Vagina (tissue), 2 donors: ENCODE measurements around the gene NUP107.

Experiments used
- CTCF ChIP-seq, 3 experiments: fragments of 450-650 bp in 2 of 3; fragments of 200-600 bp in 1 of 3; sonication (generic) in 1 of 3; IDR thresholded peaks; one replicate each; pipeline ENCODE4 v1.5.1; 2017 to 2019; ENCODE audit warnings: antibody characterized with exemption in 3 of 3, mild to moderate bottlenecking in 2 of 3, moderate library complexity in 2 of 3
- POLR2A ChIP-seq, 2 donors: fragments of 450-650 bp; IDR thresholded peaks; one replicate each; pipeline ENCODE4 v1.6.1; 2017; ENCODE audit warnings: antibody characterized with exemption in 2 of 2, mild to moderate bottlenecking in 2 of 2, moderate library complexity in 2 of 2

DNA sequence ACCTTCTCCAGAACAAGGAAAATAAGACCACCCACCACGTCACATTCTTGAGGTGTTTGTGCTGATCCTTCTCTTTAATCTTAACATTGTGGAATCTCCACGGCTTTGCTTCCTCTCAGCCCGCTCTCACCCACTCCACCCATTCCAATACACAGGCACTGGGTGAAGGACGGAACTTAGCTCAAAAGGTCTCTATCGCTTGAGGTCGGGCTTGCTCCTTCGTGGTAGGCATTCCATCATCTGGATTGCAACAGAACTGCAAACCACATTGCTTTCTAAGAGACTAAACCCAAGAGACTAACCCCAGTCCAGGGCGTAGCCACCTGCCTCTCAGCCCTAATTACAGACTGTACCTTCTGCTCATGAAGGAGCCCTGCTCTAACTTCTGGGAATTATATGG, 97.2 kb downstream of the NUP107 start:
- no peak for TF ChIP-seq POLR2A (IDR thresholded peaks at IDR 0.05)
- no peak for TF ChIP-seq CTCF (IDR thresholded peaks at IDR 0.05)
